Vagina (tissue), 2 donors: Measurements from ENCODE around the gene OVOL1. TPM values are rescaled to one million over a fixed set of nuclear protein-coding genes. Genes with fewer than 3 reads are reported as not detected.
"Not testable (repeated sequence)": the region's sequence is repeated elsewhere in the genome, so short reads cannot be mapped to it uniquely, and the experiment has no call there.

ENCODE experiments used
- DNase-seq, 2 donors: peaks; one replicate each; pipeline ENCODE4 v3.0.0-alpha.2; 2017; ENCODE audit errors: extremely low spot score in 2 of 2
- H3K27ac ChIP-seq: fragments of 200-600 bp; sonication (generic); one replicate; pipeline ENCODE4 v1.5.1; 2019
- H3K27me3 ChIP-seq: fragments of 200-600 bp; sonication (generic); one replicate; pipeline ENCODE4 v1.5.1; 2019
- H3K36me3 ChIP-seq, 2 donors: fragments of 200-600 bp; sonication (generic); one replicate each; pipeline ENCODE4 v1.5.1; 2017 to 2019
- H3K4me1 ChIP-seq: fragments of 200-600 bp; sonication (generic); one replicate; pipeline ENCODE4 v1.5.1; 2019
- H3K4me3 ChIP-seq, 2 donors: fragments of 200-600 bp; sonication (generic); 1 replicate in 1 of 2; 2 replicates in 1 of 2; pipeline ENCODE4 v1.5.1; 2016 to 2019
- H3K9me3 ChIP-seq: fragments of 200-600 bp; sonication (generic); one replicate; pipeline ENCODE4 v1.5.1; 2019
- POLR2A ChIP-seq, 2 donors: fragments of 450-650 bp; IDR thresholded peaks; one replicate each; pipeline ENCODE4 v1.6.1; 2017; ENCODE audit warnings: antibody characterized with exemption in 2 of 2, mild to moderate bottlenecking in 2 of 2, moderate library complexity in 2 of 2
- POLR2AphosphoS5 ChIP-seq, 2 donors: sonication (generic); formaldehyde crosslinking; IDR thresholded peaks; one replicate each; pipeline ENCODE4 v1.9.0; 2017; ENCODE audit warnings: antibody characterized with exemption in 2 of 2, mild to moderate bottlenecking in 2 of 2, low read depth in 1 of 2; ENCODE audit not compliant: insufficient read depth in 1 of 2
- intact Hi-C: fragments of 100-400 bp; cut with DNase I; formaldehyde crosslinking; loops from one replicate; pipeline ENCODE4 v1.15.1; 2023
- total RNA-seq: library from RNA; depleted of rRNA; stranded (reverse); fragments of >200 nt; gene quantifications from one replicate; pipeline ENCODE4 v1.2.3, GENCODE V29; 2016
- TF ChIP-seq, protein P1 (sequence below), 3 experiments: fragments of 450-650 bp in 2 of 3; fragments of 200-600 bp in 1 of 3; sonication (generic) in 1 of 3; IDR thresholded peaks; one replicate each; pipeline ENCODE4 v1.5.1; 2017 to 2019; ENCODE audit warnings: antibody characterized with exemption in 3 of 3, mild to moderate bottlenecking in 2 of 3, moderate library complexity in 2 of 3

Gene OVOL1
- total RNA-seq, 1 donor from 2014 or later = 17.4 TPM

DNA sequence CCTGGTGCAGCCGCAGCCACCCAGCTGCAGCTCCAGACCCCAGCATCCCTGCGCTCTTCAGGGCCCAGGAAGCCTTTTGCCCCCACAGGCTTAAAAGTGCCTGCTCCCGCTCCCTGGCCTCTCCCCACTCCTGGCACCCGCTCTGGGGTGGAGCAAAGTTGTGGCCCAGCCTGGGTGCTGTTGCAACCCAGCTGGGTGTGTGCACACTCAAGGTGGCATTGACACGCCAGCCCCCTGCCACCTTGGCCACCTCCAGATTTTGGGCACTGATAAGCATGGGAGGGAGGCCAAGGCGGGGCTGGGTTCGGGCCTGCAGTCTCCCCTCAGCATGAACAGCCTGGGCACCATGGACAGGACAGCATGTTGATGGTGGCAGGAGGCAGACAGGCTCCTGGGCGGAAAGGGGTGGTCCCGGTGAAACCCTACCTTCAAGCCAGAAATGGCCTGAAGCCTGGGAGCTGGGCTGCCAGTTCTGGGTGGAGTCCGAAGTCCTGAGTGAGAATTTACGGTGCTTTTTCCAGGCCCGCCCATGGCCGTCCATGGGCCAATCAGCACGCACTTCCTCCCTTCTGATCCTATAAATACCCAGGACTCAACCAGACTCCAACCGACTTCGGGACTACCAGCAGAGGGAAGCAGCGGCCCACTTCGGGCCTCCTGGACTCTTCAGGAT is 42.7 kb upstream of the OVOL1 start:
- Histone ChIP-seq H3K27me3 (no peaks in the 10 kb centered on the region), H3K4me3 (no peak overlapping the region), H3K36me3 (no peaks in the 10 kb centered on the region), H3K9me3 (no peaks in the 10 kb centered on the region), H3K27ac (no peak overlapping the region), H3K4me1 (no peaks in the 10 kb centered on the region)
- DNase-seq = no peak
- no peak for TF ChIP-seq POLR2AphosphoS5 (IDR thresholded peaks at IDR 0.05; ENCODE audit: insufficient read depth in 1 of 2, low read depth in 1 of 2)
- TF ChIP-seq, protein P1, sequence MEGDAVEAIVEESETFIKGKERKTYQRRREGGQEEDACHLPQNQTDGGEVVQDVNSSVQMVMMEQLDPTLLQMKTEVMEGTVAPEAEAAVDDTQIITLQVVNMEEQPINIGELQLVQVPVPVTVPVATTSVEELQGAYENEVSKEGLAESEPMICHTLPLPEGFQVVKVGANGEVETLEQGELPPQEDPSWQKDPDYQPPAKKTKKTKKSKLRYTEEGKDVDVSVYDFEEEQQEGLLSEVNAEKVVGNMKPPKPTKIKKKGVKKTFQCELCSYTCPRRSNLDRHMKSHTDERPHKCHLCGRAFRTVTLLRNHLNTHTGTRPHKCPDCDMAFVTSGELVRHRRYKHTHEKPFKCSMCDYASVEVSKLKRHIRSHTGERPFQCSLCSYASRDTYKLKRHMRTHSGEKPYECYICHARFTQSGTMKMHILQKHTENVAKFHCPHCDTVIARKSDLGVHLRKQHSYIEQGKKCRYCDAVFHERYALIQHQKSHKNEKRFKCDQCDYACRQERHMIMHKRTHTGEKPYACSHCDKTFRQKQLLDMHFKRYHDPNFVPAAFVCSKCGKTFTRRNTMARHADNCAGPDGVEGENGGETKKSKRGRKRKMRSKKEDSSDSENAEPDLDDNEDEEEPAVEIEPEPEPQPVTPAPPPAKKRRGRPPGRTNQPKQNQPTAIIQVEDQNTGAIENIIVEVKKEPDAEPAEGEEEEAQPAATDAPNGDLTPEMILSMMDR (IDR thresholded peaks at IDR 0.05) = no peak
- TF ChIP-seq POLR2A (IDR thresholded peaks at IDR 0.05) = no peak
- intact Hi-C loops = no loop called here

DNA sequence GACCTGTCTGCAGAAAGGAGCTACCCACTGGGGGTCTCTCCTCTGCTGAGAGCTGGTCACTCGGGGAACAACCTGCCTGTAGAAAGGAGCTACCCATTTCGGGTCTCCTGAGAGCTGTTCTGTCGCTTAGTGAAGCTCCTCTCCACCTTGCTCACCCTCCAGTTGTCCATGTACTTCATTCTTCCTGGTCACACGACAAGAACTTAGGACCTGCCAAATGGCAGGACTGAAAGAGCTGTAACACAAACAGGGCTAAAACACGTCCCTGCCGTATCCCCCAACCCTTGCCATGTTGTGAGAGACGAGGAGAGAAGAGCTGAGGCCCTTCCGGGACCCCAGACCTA is 42.2 kb upstream of the OVOL1 start:
- no peak for DNase-seq
- intact Hi-C loops = no loop called here
- H3K4me1 ChIP-seq = no peaks in the 10 kb centered on the region

DNA sequence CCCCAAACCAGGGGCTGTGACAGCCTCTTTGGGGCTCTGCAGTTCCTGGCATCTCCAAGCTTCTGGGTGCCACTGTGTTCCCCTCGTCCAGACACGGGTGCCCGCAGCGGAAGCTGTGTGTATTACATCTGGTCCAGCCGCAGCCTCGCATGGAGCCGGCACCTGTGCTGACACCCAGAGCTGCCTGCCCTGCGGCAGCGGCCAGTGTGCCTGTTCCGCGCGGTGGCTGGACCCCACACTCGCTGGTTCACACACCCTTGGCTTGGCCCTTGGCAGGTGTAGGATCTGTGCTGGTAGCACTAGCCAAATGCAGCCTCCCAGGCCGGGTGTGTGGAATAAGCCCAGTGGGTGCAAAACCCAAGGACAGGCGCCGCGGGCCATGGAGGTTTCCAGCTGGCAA is 41.8 kb upstream of the OVOL1 start:
- Histone ChIP-seq H3K27me3 (no peaks in the 10 kb centered on the region), H3K4me3 (no peak overlapping the region), H3K36me3 (no peaks in the 10 kb centered on the region), H3K9me3 (no peaks in the 10 kb centered on the region), H3K4me1 (no peaks in the 10 kb centered on the region), H3K27ac (no peak overlapping the region)
- intact Hi-C loops = no loop called here
- TF ChIP-seq, protein P1 (IDR thresholded peaks at IDR 0.05) = no peak
- TF ChIP-seq POLR2AphosphoS5 (IDR thresholded peaks at IDR 0.05; ENCODE audit: insufficient read depth in 1 of 2, low read depth in 1 of 2) (no peak), POLR2A (IDR thresholded peaks at IDR 0.05) (no peak)
- no peak for DNase-seq

More for the DNA sequence above, 42.2 kb upstream of the OVOL1 start:
- Histone ChIP-seq H3K36me3 (no peaks in the 10 kb centered on the region), H3K9me3 (no peaks in the 10 kb centered on the region), H3K27ac (no peak overlapping the region), H3K27me3 (no peaks in the 10 kb centered on the region), H3K4me3 (no peak overlapping the region)
- TF ChIP-seq POLR2AphosphoS5 (IDR thresholded peaks at IDR 0.05; ENCODE audit: insufficient read depth in 1 of 2, low read depth in 1 of 2) = no peak
- TF ChIP-seq, protein P1 (IDR thresholded peaks at IDR 0.05) = no peak
- TF ChIP-seq POLR2A (IDR thresholded peaks at IDR 0.05) = no peak

GRCh38 chr11:65762169-65762568 is 24.7 kb upstream of the OVOL1 start:
- H3K9me3 ChIP-seq, H3K27me3 ChIP-seq, DNase-seq, intact Hi-C loops, H3K4me1 ChIP-seq, H3K27ac ChIP-seq, H3K36me3 ChIP-seq, H3K4me3 ChIP-seq: not testable (repeated sequence)

DNA sequence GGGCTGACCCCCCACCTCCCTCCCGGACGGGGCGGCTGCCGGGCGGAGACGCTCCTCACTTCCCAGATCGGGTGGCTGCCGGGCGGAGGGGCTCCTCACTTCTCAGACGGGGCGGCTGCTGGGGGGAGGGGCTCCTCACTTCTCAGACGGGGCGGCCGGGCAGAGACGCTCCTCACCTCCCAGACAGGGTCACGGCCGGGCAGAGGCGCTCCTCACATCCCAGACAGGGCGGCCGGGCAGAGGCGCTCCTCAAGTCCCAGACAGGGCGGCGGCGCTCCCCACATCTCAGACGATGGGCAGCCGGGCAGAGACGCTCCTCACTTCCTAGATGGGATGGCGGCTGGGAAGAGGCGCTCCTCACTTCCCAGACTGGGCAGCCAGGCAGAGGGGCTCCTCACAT is 24.0 kb upstream of the OVOL1 start:
- H3K27ac ChIP-seq, H3K4me3 ChIP-seq, H3K9me3 ChIP-seq, DNase-seq, H3K36me3 ChIP-seq, H3K27me3 ChIP-seq, intact Hi-C loops, H3K4me1 ChIP-seq: not testable (repeated sequence)

DNA sequence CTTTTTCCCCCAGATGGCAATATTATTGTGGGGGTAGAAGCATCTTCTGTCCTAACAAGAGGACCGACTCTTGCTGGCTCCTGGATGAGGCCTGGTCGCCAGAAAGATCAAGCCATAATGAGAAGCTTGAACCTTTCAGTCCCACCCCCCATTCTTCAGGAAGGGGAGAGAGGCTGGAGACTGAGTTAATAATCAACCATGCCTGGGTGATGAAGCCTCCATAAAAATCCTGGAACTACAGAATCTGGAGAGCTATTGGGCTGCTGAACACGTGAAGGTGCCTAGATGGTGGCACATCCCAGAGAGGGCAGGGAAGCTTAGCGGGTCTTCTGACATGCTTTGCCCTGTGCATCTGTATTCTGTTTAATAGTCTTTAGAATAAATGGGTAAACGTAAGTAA is 22.4 kb upstream of the OVOL1 start:
- intact Hi-C loops = no loop called here
- TF ChIP-seq, protein P1 (IDR thresholded peaks at IDR 0.05) = no peak
- TF ChIP-seq POLR2A (IDR thresholded peaks at IDR 0.05) (no peak), POLR2AphosphoS5 (IDR thresholded peaks at IDR 0.05; ENCODE audit: insufficient read depth in 1 of 2, low read depth in 1 of 2) (no peak)
- no peaks in the 10 kb centered on the region for H3K4me1 ChIP-seq
- no peak overlapping the region for H3K4me3 ChIP-seq
- H3K36me3 ChIP-seq = no peaks in the 10 kb centered on the region
- no peak for DNase-seq
- no peaks in the 10 kb centered on the region for H3K9me3 ChIP-seq
- H3K27me3 ChIP-seq = no peaks in the 10 kb centered on the region
- H3K27ac ChIP-seq = no peak overlapping the region
